GM03348 (cell line): ENCODE results near the gene ANKRD37.
A peak's percentile ranks its signal among the peaks of the same experiment; 100 is the strongest.

Experiments
- DNase-seq: peaks from one replicate; pipeline ENCODE4 v3.0.0; 2012; ENCODE audit warnings: low spot score

Gene ANKRD37

DNA sequence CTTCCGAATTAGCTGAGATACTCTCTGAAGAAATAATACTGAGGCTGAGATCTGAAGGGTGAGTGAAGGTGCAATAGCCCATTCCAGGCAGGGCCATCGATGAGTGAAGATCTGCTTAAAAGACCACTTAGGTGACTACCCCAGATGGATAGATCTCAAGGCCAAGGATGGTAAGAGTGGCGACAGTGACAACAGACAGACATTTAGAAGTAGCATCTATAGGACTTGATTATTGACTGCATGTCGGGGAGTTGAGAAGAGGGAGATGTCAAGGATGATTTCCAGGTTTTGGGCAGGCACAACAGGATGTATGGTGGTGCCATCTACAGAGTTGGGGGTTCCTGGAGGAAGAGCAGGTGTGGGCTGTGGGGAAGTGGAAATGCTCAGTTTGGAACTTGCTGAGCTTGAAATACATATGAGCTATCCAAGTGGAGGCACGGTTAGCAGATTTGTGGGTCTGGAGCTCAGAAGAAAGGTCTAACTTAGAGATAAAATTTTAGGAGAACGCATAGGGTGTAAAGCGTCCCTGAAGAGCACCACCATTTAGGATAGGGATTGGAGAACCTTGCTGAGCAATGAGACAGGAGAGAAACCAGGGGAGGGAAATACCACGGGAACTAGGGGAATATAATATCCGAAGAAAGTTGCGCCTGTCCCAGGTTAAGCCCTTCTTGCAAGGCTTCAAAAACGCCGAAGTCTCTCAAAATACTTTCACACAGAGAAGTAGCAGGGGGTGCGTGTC, 28.4 kb downstream of the ANKRD37 start:
- peak; percentile 63 for DNase-seq

DNA sequence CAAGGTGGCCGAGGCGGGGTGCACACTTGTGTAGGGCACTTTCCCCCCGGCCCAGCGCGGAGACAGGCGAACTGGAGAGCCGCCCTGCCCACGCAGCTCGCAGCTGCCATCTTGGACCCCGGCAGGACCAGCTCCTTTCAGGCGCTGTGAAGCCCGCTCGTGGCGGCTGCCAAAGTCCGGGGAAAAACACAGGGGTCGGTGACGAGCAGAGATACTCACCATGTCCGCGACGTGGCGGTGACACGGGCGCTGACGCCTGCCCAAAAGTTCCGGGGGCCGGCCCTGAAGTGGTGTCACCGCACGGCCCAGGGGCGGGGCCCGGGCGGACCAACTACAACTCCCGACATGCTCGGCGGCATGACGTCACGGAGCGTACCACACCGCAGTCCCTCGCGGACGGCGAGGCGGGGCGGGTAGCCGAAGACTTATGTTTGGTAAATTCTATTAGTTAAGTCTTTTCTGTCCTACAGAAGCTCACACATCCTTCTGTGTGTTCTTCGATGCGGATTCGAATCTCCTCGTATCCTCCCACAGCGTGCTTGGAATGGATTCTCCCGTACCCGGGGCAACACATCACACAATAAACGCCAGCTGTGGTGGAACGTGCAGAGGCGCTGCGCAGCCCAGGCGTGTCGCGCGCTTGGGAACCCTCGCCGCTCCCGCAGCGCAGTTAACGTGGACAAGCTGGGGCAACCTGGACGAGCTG, 29.2 kb downstream of the ANKRD37 start, which contains the start of gene UFSP2:
Gene UFSP2, minus strand, starts transcription at position 318 of the 706 bp plus-strand sequence. Its CDS starts 96 bp downstream, at position 222.
- peak; percentile 94 for DNase-seq

DNA sequence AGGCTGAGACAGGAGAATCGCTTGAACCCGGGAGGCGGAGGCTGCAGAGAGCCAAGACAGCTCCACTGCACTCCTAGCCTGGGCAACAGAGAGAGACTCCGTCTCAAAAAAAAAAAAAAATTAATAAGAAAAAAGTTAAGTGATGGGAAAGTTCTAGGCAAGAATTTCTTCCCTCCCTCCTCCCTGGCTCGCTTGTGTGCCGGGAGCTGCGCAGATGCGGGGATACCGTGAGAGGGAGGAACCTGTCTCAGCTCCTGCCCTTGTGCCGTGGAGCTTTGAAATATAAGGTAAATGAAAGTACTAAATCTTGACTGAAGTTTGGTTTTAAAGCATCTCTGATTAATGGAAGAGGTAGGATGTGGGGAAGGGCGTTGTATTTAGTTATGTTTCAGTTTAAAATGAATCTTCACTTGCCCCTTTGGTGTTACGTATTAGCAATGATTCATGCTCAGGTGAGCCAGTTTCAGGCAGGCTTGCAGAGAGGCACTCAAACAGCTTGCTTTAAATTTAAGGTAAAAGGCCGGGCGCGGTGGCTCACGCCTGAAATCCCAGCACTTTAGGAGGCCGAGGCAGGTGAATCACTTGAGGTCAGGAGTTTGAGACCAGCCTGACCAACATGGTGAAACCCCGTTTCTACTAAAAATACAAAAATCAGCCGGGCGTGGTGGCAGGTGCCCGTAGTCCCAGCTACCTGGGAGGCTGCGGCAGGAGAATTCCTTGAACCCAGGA, 30.5 kb downstream of the ANKRD37 start:
- DNase-seq: no peak

DNA sequence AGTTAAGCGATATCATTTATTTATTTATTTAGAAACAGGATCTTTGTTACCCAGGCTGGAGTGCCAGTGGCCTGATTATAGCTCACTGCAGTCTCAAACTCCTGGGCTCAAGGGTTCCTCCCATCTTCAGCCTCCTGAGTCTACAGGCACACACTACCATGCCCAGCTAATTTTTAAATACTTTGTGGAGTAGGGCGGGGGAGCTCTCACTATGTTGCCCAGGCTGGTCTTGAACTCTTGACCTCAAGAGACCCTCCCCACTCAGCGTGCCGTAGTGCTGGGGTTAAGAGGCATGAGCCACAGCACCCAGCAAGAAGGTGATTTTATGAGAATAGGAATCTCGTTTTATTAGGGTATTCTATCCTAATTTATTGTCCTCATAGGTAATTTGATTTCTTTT, 33.0 kb downstream of the ANKRD37 start:
- DNase-seq: no peak

DNA sequence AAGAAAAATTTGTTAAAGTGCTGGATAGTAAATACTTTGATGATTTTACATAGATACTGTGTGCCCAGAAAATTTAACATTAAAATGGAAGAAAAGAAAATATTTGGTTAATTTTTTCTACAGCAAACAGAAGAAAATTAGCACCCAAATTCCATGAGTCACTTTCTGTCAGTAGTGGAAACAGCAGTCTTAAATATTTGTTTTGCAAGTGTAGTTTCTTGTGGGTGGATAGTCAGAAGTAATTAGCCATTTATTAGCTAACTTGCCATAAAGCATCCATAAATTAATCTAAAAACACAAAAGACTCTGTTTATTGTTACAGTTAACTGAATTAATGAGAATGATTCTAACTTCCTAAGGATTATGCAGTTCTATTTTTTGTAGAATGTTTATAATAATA, 38.8 kb downstream of the ANKRD37 start:
- DNase-seq: no peak

DNA sequence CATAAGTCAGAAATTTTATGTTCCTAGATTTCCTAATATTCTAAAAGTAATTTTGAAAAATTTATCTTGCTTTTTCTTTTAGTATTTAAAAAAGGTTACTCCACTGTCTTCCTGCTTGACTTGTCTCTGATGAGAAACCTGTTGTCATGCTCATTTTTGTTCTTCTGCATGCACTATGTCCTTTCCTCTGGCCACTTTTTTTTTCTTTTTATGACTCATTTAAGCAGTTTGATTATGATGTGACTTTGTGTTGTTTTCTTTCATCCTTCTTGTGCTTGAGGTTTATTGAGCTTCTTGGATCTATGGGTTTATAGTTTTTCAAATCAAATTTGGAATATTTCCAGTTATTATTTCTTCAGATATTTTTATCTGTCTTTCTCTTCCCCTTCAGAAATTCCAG, 41.2 kb downstream of the ANKRD37 start:
- no peak for DNase-seq

DNA sequence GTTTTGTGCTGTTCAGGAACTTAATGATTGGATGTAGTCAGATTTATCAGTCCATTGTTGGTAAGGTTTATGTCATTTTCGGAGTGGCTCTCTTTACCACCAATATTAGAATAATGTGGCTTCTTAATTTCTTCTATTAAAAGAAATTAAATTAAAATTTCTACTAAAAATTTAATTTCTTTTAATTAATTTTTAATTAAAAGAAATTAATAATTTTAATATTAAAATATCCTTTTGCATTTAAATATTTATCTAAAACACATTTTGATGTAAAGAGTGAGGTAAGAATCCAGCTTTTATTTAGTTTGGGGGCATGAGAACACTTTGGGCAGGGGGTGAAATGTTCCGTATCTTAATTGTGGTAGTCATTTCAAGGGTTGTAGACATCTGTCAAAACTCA, 44.8 kb downstream of the ANKRD37 start:
- no peak for DNase-seq

DNA sequence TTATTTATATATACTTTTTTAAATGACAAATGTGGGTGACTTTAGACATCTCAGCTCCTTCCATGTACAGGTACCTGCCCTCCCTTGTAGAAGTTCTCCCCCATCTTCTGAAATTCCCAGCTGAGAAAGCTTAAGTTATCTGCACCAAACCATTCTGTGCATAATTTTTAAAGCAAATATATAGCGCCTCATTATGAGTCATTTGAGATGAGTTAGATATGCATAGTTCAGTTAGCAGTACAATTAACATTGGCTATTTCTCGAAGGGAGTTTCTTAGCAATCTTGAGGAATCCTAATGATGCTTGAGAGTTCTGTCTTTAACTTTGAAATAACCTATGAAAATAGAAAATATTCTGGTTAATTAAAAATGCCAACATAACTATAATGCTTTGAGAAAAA, 48.6 kb downstream of the ANKRD37 start:
- no peak for DNase-seq
